ENCODE results near the gene MAST4. TPM values are rescaled to one million over a fixed set of nuclear protein-coding genes. Genes with fewer than 3 reads are reported as not detected.

MAST4 gene
- total and polyA plus RNA-seq, 2 of the 4 experiments (the other 2 are of a cell fraction): 4.8 to 6.8 TPM

DNA sequence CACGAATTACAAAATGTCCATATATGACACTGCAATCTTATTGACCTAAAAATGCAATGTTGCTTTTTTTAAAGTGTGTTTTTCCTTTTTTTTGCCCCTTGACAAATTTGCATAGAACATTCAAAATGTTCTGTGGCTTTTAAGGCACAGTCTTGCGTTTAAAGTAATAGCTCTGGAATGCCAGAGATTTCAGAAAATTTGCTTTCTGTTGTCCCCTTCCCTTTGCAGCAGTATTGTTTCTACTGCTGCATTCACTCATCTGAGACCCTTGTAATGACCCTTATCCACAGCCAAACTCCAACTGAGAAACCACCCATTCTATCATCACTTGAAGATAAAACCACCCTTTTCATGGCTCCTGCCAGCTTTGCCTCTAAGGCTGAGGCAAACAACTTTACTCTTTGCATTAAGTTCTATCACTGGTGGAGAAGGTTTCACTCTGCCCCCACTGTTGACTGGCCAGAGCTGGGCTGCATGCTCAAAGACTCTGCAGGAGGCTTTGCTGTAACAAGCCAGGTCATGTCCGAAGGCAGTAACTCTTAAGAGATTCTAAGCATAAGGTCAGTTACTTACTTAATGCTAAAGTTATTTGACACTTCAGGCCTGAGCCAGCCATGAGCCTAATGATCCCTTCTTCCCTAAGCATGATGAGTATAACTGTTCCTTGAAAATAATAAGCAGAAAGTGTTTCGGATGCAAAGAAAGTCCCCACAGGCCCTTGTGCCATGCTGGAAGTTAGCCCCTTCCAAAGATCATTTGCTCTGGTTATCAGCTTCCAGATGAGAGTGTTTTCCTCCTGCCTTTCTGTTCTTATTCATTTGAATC lies 498.5 kb downstream of the MAST4 start:
- H3K14ac ChIP-seq (replicated peaks; ENCODE audit: low read depth, low read length): peak overlapping the region; percentile 97
- peaks cover 0 to 16% of the 10 kb centered on the region in 2 experiments; a peak in 2 of 4 replicates for H3K79me1 ChIP-seq (ENCODE audit: low read depth in 1 of 2, low read length in 2 of 2)
- 80% methylated on average over 1 of the region's 4 CpGs; no CpG with 5 or more reads in 1 of the 2 experiments for WGBS, 2 experiments (ENCODE audit: extremely low coverage in 2 of 2, insufficient read length in 1 of 2)
- CTCF ChIA-PET: interaction anchor here (0.7 kb wide), 1 partner anchor 74 kb away, joined by 3 read pairs; no protein-coding TSS in a partner anchor
- peaks cover 7% of the 10 kb centered on the region for H3K9me1 ChIP-seq (ENCODE audit: insufficient read depth, low read length)
- DNase-seq (peak; percentile 56), ATAC-seq (ENCODE audit: low read depth) (peak; percentile 87)
- H2AFZ ChIP-seq (replicated peaks; ENCODE audit: low read length, poor library complexity): peak overlapping the region; percentile 82
- H3K18ac ChIP-seq (ENCODE audit: low read depth, low read length): peak overlapping the region; percentile 98
- peaks cover 14% of the 10 kb centered on the region for H3K4me1 ChIP-seq (ENCODE audit: control insufficient read depth, insufficient read depth, low read length)
- H2BK20ac ChIP-seq (ENCODE audit: low read depth, low read length): peak overlapping the region; percentile 98
- H3K27ac ChIP-seq (ENCODE audit: insufficient read depth, low read length): peak overlapping the region; percentile 93
- peak overlapping the region; percentile 86 for H3K56ac ChIP-seq (ENCODE audit: extremely low read depth, insufficient read depth, low read length)
- TF ChIP-seq MAFK (IDR thresholded peaks at IDR 0.05; ENCODE audit: low read depth, low read length) (peak; percentile 72), POLR2A (IDR thresholded peaks at IDR 0.05; ENCODE audit: low read depth, low read length) (no peak)
- H2AK9ac ChIP-seq (replicated peaks; ENCODE audit: low read depth, low read length, poor library complexity): peak overlapping the region; percentile 74
- peak overlapping the region; percentile 96 for H2BK120ac ChIP-seq (ENCODE audit: low read depth, low read length)
- no peak overlapping the region; the same call in 1 of the 2 replicates for H3K4me3 ChIP-seq (ENCODE audit: insufficient read depth, low read depth, low read length)
- POLR2A ChIA-PET (ENCODE audit: unreplicated experiment): interaction anchor here (0.6 kb wide), 1 partner anchor 78 kb away, joined by 3 read pairs; no protein-coding TSS in a partner anchor
- H3K36me3 ChIP-seq (ENCODE audit: control insufficient read depth, insufficient read depth, low read length): peaks cover 3% of the 10 kb centered on the region; the same call in 1 of the 2 replicates
- H4K91ac ChIP-seq (ENCODE audit: insufficient read depth, low read depth, low read length): peak overlapping the region; percentile 87
- no peaks in the 10 kb centered on the region for H3K27me3 ChIP-seq (ENCODE audit: control insufficient read depth, insufficient read depth, low read length)
- BruUV-seq (replicated peaks): no TSS peak
- H2BK15ac ChIP-seq (ENCODE audit: low read depth, low read length): peak overlapping the region; percentile 39; the same call in 2 of the 3 replicates
- peak overlapping the region; percentile 52; the same call in 1 of the 2 replicates for H2AK5ac ChIP-seq (ENCODE audit: low read depth, low read length)
- H4K20me1 ChIP-seq (ENCODE audit: insufficient read depth, low read length): no peaks in the 10 kb centered on the region
- intact Hi-C loops (cut with micrococcal nuclease) (loop anchor here (2.0 kb wide), 2 partner anchors 90 to 106 kb away; no protein-coding TSS in a partner anchor), in situ Hi-C loops (cut with MboI; ENCODE audit: low sequenced_read_pairs) (no loop called here), dilution Hi-C loops (cut with HindIII; ENCODE audit: low sequenced_read_pairs, unreplicated experiment) (no loop called here)
- H3K9ac ChIP-seq (ENCODE audit: low read depth, low read length): peak overlapping the region; percentile 66
- H2BK5ac ChIP-seq (ENCODE audit: low read depth, low read length, poor library complexity, severe bottlenecking): peak overlapping the region; percentile 95
- H4K8ac ChIP-seq (ENCODE audit: low read depth in 2 of 2, low read length in 2 of 2): peak overlapping the region; percentile 23 to 94
- H4K5ac ChIP-seq (ENCODE audit: low read depth, low read length): peak overlapping the region; percentile 95
- peak overlapping the region; percentile 98 for H3K23ac ChIP-seq (ENCODE audit: low read depth, low read length)
- peak overlapping the region; percentile 85 for H3K4me2 ChIP-seq (ENCODE audit: low read depth, low read length)
- peak overlapping the region; percentile 94 for H3K4ac ChIP-seq (ENCODE audit: low read depth, low read length)
- no peaks in the 10 kb centered on the region for H3K9me3 ChIP-seq (ENCODE audit: control insufficient read depth, insufficient read depth, low read length)

Data from IMR-90 (cell line).